AG08395 (cell line): ENCODE data around the gene PTPRN2.

Experiments used
- DNase-seq: peaks from one replicate; pipeline ENCODE4 v3.0.0; 2012; ENCODE audit warnings: mixed read lengths, low spot score

The PTPRN2 gene

GRCh38 chr7:157881048-157881771 lies 706.4 kb downstream of the PTPRN2 start:
- no peak for DNase-seq

GRCh38 chr7:157879391-157879790 lies 708.2 kb downstream of the PTPRN2 start:
- DNase-seq = no peak

- DNase-seq = no peak
Measured at GRCh38 chr7:157877298-157878090, 710.1 kb downstream of the PTPRN2 start.

GRCh38 chr7:157876469-157877285 lies 710.9 kb downstream of the PTPRN2 start:
- DNase-seq = no peak

- no peak for DNase-seq
Measured at GRCh38 chr7:157875230-157876179, 712.1 kb downstream of the PTPRN2 start.

- DNase-seq = no peak
Measured at GRCh38 chr7:157874870-157875229, 712.8 kb downstream of the PTPRN2 start.

- no peak for DNase-seq
Measured at GRCh38 chr7:157874208-157874816, 713.3 kb downstream of the PTPRN2 start.

- DNase-seq = no peak
Measured at GRCh38 chr7:157873664-157874063, 714.0 kb downstream of the PTPRN2 start.

GRCh38 chr7:157873181-157873580 lies 714.4 kb downstream of the PTPRN2 start:
- DNase-seq = no peak

- DNase-seq = no peak
Measured at GRCh38 chr7:157872447-157872846, 715.2 kb downstream of the PTPRN2 start.

GRCh38 chr7:157871681-157872080 lies 715.9 kb downstream of the PTPRN2 start:
- no peak for DNase-seq

GRCh38 chr7:157870644-157871290 lies 716.9 kb downstream of the PTPRN2 start:
- DNase-seq = no peak

GRCh38 chr7:157869793-157870192 lies 717.8 kb downstream of the PTPRN2 start:
- DNase-seq = no peak

- DNase-seq = no peak
Measured at GRCh38 chr7:157867685-157868305, 719.8 kb downstream of the PTPRN2 start.

- DNase-seq = no peak
Measured at GRCh38 chr7:157866336-157866924, 721.2 kb downstream of the PTPRN2 start.

GRCh38 chr7:157865351-157866165 lies 722.1 kb downstream of the PTPRN2 start:
- no peak for DNase-seq

- no peak for DNase-seq
Measured at GRCh38 chr7:157864911-157865310, 722.7 kb downstream of the PTPRN2 start.

GRCh38 chr7:157863906-157864810 lies 723.5 kb downstream of the PTPRN2 start:
- no peak for DNase-seq
